Stomach (tissue), 4 donors: Measurements from ENCODE around the gene MAGEB16.

Source experiments
- POLR2AphosphoS5 ChIP-seq, 3 donors: sonication (generic); formaldehyde crosslinking; IDR thresholded peaks; one replicate each; pipeline ENCODE4 v1.6.1; 2016; ENCODE audit warnings: antibody characterized with exemption in 3 of 3
- TF ChIP-seq, protein P1 (sequence below), 7 experiments: fragments of 450-650 bp in 4 of 7; fragments of 200-600 bp in 3 of 7; sonication (generic) in 3 of 7; IDR thresholded peaks; one replicate each; pipeline ENCODE4 v1.5.1; 2016 to 2019; ENCODE audit warnings: antibody characterized with exemption in 7 of 7, control low read depth in 2 of 7, mild to moderate bottlenecking in 1 of 7

DNA sequence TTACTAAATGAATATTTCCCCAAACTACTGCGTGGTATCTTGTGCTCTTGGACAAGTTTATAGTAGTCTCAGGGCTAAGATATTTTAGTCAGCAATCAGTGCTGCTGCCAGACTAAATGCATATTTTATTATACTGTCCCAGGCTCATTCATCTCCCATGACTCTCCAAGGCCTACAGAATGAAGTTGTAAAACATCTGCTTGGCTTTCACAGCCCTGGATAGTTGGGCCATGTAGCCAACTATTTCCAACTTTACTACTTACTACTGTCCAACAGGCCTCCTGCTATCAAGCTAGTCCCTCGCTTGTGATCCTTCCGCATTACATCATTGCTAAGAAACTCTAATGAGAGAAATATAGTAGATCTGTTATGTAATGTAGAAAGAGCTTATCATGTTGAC lies 31.4 kb downstream of the MAGEB16 start:
- TF ChIP-seq, protein P1, sequence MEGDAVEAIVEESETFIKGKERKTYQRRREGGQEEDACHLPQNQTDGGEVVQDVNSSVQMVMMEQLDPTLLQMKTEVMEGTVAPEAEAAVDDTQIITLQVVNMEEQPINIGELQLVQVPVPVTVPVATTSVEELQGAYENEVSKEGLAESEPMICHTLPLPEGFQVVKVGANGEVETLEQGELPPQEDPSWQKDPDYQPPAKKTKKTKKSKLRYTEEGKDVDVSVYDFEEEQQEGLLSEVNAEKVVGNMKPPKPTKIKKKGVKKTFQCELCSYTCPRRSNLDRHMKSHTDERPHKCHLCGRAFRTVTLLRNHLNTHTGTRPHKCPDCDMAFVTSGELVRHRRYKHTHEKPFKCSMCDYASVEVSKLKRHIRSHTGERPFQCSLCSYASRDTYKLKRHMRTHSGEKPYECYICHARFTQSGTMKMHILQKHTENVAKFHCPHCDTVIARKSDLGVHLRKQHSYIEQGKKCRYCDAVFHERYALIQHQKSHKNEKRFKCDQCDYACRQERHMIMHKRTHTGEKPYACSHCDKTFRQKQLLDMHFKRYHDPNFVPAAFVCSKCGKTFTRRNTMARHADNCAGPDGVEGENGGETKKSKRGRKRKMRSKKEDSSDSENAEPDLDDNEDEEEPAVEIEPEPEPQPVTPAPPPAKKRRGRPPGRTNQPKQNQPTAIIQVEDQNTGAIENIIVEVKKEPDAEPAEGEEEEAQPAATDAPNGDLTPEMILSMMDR (IDR thresholded peaks at IDR 0.05) = no peak
- no peak for TF ChIP-seq POLR2AphosphoS5 (IDR thresholded peaks at IDR 0.05)
